HAP-1 (cell line): Measurements from ENCODE around the gene MFSD6L.

Source experiments
- DNase-seq, 2 experiments: peaks; one replicate each; pipeline ENCODE4 v3.0.0-alpha.2; 2016 to 2020; ENCODE audit warnings: low spot score in 2 of 2
- H3K27me3 ChIP-seq: fragments of 250-450 bp; sonication (Bioruptor Pico); 2 replicates; pipeline ENCODE4 v1.5.1; 2020; ENCODE audit warnings: low read depth, mild to moderate bottlenecking, moderate library complexity
- H3K36me3 ChIP-seq: fragments of 250-450 bp; sonication (Bioruptor Pico); replicated peaks from 2 replicates; pipeline ENCODE4 v1.5.1; 2020; ENCODE audit warnings: mild to moderate bottlenecking
- H3K4me1 ChIP-seq: fragments of 250-450 bp; sonication (Bioruptor Pico); 2 replicates; pipeline ENCODE4 v1.5.1; 2020; ENCODE audit warnings: mild to moderate bottlenecking
- H3K4me3 ChIP-seq: fragments of 250-450 bp; sonication (Bioruptor Pico); 2 replicates; pipeline ENCODE4 v1.5.1; 2020; ENCODE audit warnings: mild to moderate bottlenecking, moderate library complexity
- H3K9me3 ChIP-seq: fragments of 250-450 bp; sonication (Bioruptor Pico); 2 replicates; pipeline ENCODE4 v1.5.1; 2020; ENCODE audit warnings: mild to moderate bottlenecking, moderate library complexity
- in situ Hi-C: fragments of 300-500 bp; cut with MboI; formaldehyde crosslinking; loops from 3 replicates; pipeline ENCODE4 v1.14.3; 2020; ENCODE audit warnings: low sequenced_read_pairs, inconsistent platforms, mixed read lengths

MFSD6L gene

DNA sequence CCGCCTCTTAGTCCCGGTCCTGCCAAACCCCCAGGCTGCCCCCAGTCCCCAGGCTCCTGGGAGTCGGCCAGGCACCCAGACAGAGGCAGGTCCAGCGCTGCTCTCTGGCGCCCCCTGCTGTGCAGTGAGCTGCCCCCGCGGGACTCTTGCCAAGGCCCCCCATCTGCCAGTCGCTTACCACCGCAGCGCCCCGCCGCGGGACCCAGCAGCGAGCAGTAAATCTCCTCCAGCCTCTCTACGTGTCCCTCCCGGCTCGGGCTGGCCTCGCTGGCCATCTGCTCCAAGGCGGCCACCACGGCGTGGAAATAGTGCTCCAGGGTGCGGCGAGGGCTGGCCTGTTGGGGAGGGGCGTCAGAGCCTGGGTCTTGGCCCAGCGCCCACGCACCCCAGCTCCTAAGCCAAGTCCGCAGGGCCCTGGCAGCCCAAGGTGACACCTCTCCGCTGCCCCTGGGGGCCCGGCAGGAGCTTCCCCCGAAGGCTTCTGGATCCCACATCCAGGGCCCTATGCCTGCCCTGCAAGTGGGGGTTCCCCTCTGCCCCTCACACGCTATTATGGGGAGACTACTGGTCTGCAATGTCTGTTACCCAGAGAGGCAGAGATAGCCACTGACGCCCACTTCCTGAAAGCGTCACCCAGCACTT lies 33.7 kb upstream of the MFSD6L start:
- Histone ChIP-seq H3K27me3 (no peaks in the 10 kb centered on the region), H3K9me3 (no peaks in the 10 kb centered on the region), H3K4me3 (no peak overlapping the region), H3K4me1 (no peaks in the 10 kb centered on the region), H3K36me3 (no peaks in the 10 kb centered on the region)
- DNase-seq: peak in 1 of 2 experiments; percentile 58
- in situ Hi-C loops: no loop called here

DNA sequence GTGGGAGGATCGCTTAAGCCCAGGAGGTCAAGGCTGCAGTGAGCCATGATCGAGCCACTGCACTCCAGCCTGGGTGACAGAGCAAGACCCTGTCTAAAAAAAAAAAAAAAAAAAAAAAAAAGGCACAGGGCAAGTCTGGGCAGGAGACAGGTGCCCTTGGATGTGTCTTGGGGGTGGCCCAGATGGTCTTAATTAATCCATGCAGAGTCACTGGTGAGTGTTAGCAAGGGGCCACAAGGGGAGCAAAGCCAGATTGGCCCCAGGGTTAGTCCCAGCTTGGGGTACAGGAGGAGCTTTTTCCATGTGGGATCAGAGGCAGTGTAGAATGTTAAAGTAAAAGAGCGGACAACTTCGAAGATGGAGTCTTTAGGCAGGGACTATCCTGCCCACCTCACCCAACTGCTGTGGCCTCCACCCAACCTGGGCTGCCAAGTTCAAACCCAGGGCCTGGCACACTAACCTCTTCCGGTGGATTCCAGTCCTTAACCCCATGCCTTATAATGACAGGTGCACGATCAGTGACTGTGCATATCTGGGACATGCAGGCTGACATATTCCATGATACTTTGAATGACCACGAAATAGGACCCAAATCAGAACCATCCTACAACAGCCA lies 32.2 kb upstream of the MFSD6L start:
- DNase-seq: no peak
- Histone ChIP-seq H3K4me3 (no peak overlapping the region), H3K36me3 (no peaks in the 10 kb centered on the region), H3K9me3 (no peaks in the 10 kb centered on the region), H3K27me3 (no peaks in the 10 kb centered on the region), H3K4me1 (no peaks in the 10 kb centered on the region)
- in situ Hi-C loops: no loop called here

GRCh38 chr17:8830141-8830540 lies 31.0 kb upstream of the MFSD6L start:
- in situ Hi-C loops: no loop called here
- Histone ChIP-seq H3K4me1 (no peaks in the 10 kb centered on the region), H3K36me3 (no peaks in the 10 kb centered on the region), H3K4me3 (no peak overlapping the region), H3K9me3 (no peaks in the 10 kb centered on the region), H3K27me3 (no peaks in the 10 kb centered on the region)
- DNase-seq: no peak

GRCh38 chr17:8829036-8829941 lies 30.1 kb upstream of the MFSD6L start:
- no peak for DNase-seq
- no peaks in the 10 kb centered on the region for H3K4me1 ChIP-seq
- no peaks in the 10 kb centered on the region for H3K36me3 ChIP-seq
- H3K27me3 ChIP-seq: no peaks in the 10 kb centered on the region
- H3K9me3 ChIP-seq: no peaks in the 10 kb centered on the region
- in situ Hi-C loops: no loop called here
- H3K4me3 ChIP-seq: no peak overlapping the region

GRCh38 chr17:8828517-8828875 lies 29.3 kb upstream of the MFSD6L start:
- H3K9me3 ChIP-seq: no peaks in the 10 kb centered on the region
- no peak overlapping the region for H3K4me3 ChIP-seq
- DNase-seq: no peak
- H3K4me1 ChIP-seq: no peaks in the 10 kb centered on the region
- H3K36me3 ChIP-seq: no peaks in the 10 kb centered on the region
- in situ Hi-C loops: no loop called here
- no peaks in the 10 kb centered on the region for H3K27me3 ChIP-seq

GRCh38 chr17:8826808-8827435 lies 27.8 kb upstream of the MFSD6L start:
- no peak overlapping the region for H3K4me3 ChIP-seq
- in situ Hi-C loops: no loop called here
- no peaks in the 10 kb centered on the region for H3K36me3 ChIP-seq
- no peak for DNase-seq
- H3K27me3 ChIP-seq: no peaks in the 10 kb centered on the region
- no peaks in the 10 kb centered on the region for H3K9me3 ChIP-seq
- H3K4me1 ChIP-seq: no peaks in the 10 kb centered on the region

DNA sequence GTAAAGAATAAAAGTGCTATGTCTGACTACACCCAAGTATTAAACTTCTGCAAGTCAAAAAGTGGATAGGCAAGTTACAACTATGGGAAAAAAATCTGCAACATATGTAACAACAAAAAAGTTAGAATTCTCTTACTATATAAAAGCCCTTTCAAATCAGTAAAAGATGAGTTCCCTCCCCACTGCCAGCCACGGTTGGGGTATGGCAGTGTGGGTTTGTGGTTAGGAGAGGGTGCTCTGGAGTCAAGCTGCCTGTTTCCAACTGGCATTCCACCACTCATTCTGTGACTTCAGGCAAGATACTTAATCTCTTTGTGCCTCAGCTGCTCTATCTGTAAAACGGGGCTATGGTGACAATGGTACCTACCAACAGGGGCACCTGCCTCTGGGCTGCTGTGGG lies 26.6 kb upstream of the MFSD6L start:
- in situ Hi-C loops: no loop called here
- H3K36me3 ChIP-seq: no peaks in the 10 kb centered on the region
- no peak overlapping the region for H3K4me3 ChIP-seq
- H3K4me1 ChIP-seq: no peaks in the 10 kb centered on the region
- H3K27me3 ChIP-seq: no peaks in the 10 kb centered on the region
- DNase-seq: no peak
- H3K9me3 ChIP-seq: no peaks in the 10 kb centered on the region

DNA sequence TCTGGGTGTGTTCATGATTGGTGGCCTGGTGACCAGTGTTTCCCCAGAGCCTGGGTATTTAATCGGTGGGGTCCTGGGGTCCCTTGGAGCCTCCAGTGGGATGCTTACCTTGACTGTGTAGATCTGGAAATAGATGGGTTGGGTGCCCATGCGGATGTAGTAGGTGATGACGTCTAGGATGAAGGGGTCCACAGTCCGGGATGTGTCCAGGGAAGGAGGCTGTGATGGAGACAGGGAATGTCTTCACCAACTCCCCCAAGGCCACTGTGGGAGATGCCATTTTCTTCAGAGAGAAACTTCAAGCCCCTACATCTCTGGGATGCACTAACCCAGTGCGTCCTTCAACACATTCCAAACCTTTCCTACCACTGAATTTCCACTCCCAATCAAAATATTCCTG lies 24.1 kb upstream of the MFSD6L start:
- in situ Hi-C loops: no loop called here
- DNase-seq: no peak
- Histone ChIP-seq H3K36me3 (no peaks in the 10 kb centered on the region), H3K27me3 (no peaks in the 10 kb centered on the region), H3K4me1 (no peaks in the 10 kb centered on the region), H3K9me3 (no peaks in the 10 kb centered on the region), H3K4me3 (no peak overlapping the region)

- no peaks in the 10 kb centered on the region for H3K36me3 ChIP-seq
- in situ Hi-C loops: no loop called here
Observed at GRCh38 chr17:8822401-8823035, 23.4 kb upstream of the MFSD6L start.

DNA sequence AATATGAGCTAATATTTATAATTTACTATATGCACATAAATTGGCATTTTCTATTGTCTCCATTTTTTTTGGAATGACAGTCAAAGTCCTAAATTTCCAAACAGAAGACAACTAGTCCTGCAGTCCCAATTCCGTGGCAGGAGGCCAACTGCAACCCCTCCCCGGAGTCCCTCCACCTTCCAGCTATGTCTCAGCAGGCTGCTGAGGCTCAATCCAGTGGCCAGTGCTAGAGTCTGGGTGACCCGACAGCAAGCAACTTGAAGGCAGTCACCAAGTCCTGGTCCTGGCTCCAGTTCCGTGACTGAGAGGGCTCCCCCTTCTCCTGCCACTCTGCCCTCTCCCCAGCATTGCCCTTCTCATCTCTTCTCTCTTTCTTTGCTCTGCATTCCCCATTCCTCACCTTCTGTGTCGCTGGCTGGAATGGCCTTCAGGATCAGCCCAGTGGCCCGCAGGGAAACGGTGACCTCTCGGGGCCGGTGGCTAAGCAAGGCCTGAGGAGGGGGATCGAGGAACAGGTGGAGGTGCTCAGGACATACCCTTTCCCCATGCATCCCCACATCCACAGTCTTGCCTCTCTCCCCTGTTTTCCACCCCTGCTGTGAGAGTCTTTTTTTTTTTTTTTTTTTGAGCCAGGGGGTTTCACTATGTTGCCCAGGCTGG lies 22.4 kb upstream of the MFSD6L start:
- H3K27me3 ChIP-seq: no peaks in the 10 kb centered on the region; the same call in 1 of the 2 replicates
- H3K4me1 ChIP-seq: no peaks in the 10 kb centered on the region
- H3K4me3 ChIP-seq: no peak overlapping the region
- DNase-seq: no peak
- no peaks in the 10 kb centered on the region for H3K9me3 ChIP-seq
- in situ Hi-C loops: no loop called here
- H3K36me3 ChIP-seq: no peaks in the 10 kb centered on the region

More at GRCh38 chr17:8822401-8823035, 23.4 kb upstream of the MFSD6L start:
- DNase-seq: no peak
- Histone ChIP-seq H3K27me3 (no peaks in the 10 kb centered on the region), H3K9me3 (no peaks in the 10 kb centered on the region), H3K4me1 (no peaks in the 10 kb centered on the region), H3K4me3 (no peak overlapping the region)

DNA sequence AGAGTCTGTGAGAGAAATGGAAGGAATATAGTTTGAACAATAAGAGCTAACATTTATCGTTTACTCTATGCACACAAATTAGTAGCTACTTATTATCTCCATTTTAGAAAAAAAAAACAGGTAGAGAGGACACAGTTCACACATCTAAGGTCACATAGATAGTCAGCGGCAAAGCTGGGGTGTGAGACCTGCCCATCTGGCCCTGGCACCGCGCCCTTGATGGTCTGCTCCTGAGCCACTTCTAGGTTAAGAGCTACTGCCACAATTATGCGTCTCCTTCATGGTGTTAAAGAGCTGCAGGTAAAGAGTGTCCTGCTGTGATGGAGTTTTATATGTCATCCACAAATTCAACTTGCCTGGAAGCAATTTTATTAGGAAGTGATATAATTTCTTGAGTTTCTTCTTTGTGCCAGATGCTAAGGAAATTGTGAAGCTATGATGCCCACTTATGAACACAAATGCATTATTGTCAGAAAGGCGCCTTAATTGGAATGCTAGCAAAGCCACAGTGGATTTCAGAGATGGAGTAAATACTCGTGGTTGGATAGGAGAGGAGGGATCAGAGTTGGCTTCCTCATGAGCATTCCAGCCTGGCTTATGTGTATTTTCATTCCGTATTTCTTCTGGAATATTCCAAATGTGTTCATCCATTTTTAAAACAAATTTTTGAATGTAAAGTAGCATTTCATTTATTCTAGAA lies 21.3 kb upstream of the MFSD6L start:
- Histone ChIP-seq H3K36me3 (no peaks in the 10 kb centered on the region), H3K9me3 (no peaks in the 10 kb centered on the region), H3K27me3 (no peaks in the 10 kb centered on the region; the same call in 1 of the 2 replicates), H3K4me3 (no peak overlapping the region), H3K4me1 (no peaks in the 10 kb centered on the region)
- no peak for DNase-seq
- in situ Hi-C loops: no loop called here

DNA sequence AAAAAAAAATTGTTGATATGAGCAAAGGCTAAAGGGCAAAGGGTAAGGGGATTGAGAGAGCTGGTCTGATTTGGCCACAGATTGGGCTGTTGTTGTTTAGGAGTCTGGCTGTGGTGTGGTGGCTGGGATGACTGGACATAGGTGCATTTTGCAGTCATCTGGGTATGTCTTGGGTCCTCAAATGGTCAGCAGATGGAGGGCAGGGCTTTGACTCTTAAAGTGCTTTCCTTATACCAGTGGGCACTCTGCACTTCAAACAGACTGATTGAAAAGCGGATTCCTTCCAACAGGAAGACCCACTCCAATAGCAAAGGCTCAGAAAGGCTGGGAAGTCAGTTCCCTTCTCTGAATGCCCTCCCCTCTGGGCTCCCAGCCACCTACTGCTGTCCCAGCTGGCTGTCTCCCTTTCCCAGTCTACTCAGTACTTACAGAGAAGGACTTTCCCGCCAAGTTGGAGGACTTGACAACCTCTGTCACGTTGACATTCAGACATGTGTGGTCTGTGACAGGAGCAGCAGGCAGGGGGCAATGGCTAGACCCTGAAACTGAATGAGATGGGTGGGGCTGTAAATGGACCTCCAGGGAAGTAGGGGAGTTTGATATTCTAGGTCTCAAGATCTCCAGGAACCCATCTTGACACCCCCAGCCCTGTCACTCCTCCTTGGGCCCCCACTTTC lies 19.6 kb upstream of the MFSD6L start:
- no peaks in the 10 kb centered on the region for H3K9me3 ChIP-seq
- in situ Hi-C loops: no loop called here
- no peaks in the 10 kb centered on the region for H3K4me1 ChIP-seq
- H3K4me3 ChIP-seq: no peak overlapping the region
- no peaks in the 10 kb centered on the region; the same call in 1 of the 2 replicates for H3K27me3 ChIP-seq
- no peaks in the 10 kb centered on the region for H3K36me3 ChIP-seq
- DNase-seq: no peak
